ENCODE measurements around the gene SMOC2.

Gene SMOC2

DNA sequence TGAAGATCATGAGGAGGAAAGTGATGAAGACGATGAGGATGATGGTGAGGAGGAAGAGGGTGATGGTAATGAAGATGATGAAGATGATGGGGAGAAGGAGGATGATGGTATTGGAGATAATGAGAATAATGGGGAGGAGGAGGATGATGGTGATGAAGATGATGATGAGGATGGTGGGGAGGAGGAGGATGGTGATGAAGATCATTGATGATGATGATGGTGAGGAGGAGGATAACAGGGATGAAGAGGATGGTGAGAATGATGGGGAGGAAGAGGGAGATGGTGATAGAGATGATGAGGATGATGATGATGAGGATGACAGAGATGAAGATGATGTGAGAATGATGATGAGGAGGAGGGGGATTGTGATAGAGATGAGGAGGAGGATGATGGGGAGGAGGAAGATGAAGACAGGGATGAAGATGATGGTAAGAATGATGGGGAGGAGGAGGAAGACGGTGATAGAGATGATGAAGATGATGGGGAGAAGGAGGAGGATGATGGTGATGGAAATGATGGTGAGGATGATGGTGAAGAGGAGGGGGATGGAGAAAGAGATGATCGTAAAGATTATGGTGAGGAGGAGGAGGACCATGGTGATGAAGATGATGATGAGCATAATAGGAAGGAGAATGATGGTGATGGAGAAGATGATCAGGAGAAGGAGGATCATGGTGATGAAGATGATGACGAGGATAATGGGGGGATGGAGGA, 273.7 kb downstream of the SMOC2 start:
- Histone ChIP-seq H3K18ac (ENCODE audit: low read length) (no peak overlapping the region), H3K79me2 (ENCODE audit: control insufficient read depth, insufficient read depth, low read length) (no peaks in the 10 kb centered on the region), H2BK5ac (ENCODE audit: low read length) (no peak overlapping the region), H2BK15ac (replicated peaks; ENCODE audit: low read depth) (no peak overlapping the region), H3K4me3 (ENCODE audit: low read length) (no peak overlapping the region), H3K9ac (ENCODE audit: low read length) (no peak overlapping the region), H2BK120ac (ENCODE audit: low read depth, low read length) (no peak overlapping the region), H3K23ac (ENCODE audit: low read length) (no peak overlapping the region), H3K36me3 (ENCODE audit: control insufficient read depth, insufficient read depth, low read length) (no peaks in the 10 kb centered on the region), H3K27me3 (ENCODE audit: insufficient read depth, low read length, poor library complexity) (no peaks in the 10 kb centered on the region), H4K5ac (ENCODE audit: low read length) (no peak overlapping the region), H3K79me1 (ENCODE audit: low read length) (no peaks in the 10 kb centered on the region), H4K8ac (ENCODE audit: low read depth, low read length) (no peak overlapping the region), H3K4me2 (ENCODE audit: low read length) (no peak overlapping the region), H2AK5ac (ENCODE audit: low read length) (no peak overlapping the region), H3K56ac (ENCODE audit: low read length) (no peak overlapping the region), H3K27ac (ENCODE audit: low read depth, low read length) (no peak overlapping the region), H3K4me1 (ENCODE audit: control insufficient read depth, low read depth, low read length) (no peaks in the 10 kb centered on the region), H3K4ac (ENCODE audit: low read depth, low read length) (no peak overlapping the region)
- 100% methylated on average over 4 of the region's 4 CpGs for WGBS (ENCODE audit: extremely low coverage, insufficient coverage, low lambda C conversion rate)
- no peak for DNase-seq

DNA sequence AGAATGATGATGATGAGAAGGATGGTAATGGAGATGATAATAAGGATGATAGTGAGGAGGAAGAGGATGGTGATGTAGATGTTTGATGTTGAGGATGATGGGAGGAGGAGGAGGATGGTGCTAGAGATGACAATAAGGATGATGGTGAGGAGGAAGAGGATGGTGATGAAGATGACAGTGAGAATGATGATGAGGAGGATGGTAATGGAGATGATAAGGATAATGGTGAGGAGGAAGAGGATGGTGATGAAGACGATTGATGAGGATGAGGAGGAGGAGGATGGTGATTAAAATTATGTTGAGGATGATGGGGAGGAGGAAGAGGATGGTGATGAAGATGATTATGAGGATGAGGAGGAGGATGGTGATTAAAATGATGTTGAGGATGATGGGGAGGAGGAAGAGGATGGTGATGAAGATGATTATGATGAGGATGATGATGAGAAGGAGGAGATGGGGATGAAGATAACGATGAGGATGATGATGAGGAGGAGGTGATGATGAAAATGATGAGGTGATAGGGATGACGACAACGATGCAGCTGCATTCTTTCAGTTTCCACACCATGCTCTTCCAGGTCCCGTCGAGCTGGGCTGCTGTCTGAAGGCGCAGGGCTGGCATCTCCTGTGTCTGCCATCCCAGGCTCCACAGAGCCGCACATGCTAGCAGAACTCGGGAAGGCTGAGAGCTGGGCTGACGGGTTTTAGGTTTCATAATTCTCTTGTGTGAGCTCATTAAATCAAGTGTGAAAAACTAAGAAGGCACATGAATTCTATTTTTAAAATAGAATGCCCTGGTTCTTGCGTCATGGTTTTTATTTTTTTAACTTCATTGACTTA, 274.9 kb downstream of the SMOC2 start:
- H2BK15ac ChIP-seq (replicated peaks; ENCODE audit: low read depth), result no peak overlapping the region
- H3K18ac ChIP-seq (ENCODE audit: low read length), result no peak overlapping the region
- no peak overlapping the region for H2AK5ac ChIP-seq (ENCODE audit: low read length)
- no peak overlapping the region for H3K23ac ChIP-seq (ENCODE audit: low read length)
- H3K4me1 ChIP-seq (ENCODE audit: control insufficient read depth, low read depth, low read length), result no peaks in the 10 kb centered on the region
- H2BK5ac ChIP-seq (ENCODE audit: low read length), result no peak overlapping the region
- H2BK120ac ChIP-seq (ENCODE audit: low read depth, low read length), result no peak overlapping the region
- DNase-seq, result no peak
- H3K79me2 ChIP-seq (ENCODE audit: control insufficient read depth, insufficient read depth, low read length), result no peaks in the 10 kb centered on the region
- no peak overlapping the region for H3K4me3 ChIP-seq (ENCODE audit: low read length)
- H3K36me3 ChIP-seq (ENCODE audit: control insufficient read depth, insufficient read depth, low read length), result no peaks in the 10 kb centered on the region
- no peak overlapping the region for H3K4ac ChIP-seq (ENCODE audit: low read depth, low read length)
- H3K79me1 ChIP-seq (ENCODE audit: low read length), result no peaks in the 10 kb centered on the region
- no peak overlapping the region for H3K27ac ChIP-seq (ENCODE audit: low read depth, low read length)
- no peak overlapping the region for H3K9ac ChIP-seq (ENCODE audit: low read length)
- no peaks in the 10 kb centered on the region for H3K27me3 ChIP-seq (ENCODE audit: insufficient read depth, low read length, poor library complexity)
- H3K56ac ChIP-seq (ENCODE audit: low read length), result no peak overlapping the region
- H4K8ac ChIP-seq (ENCODE audit: low read depth, low read length), result no peak overlapping the region
- no peak overlapping the region for H4K5ac ChIP-seq (ENCODE audit: low read length)
- WGBS (ENCODE audit: extremely low coverage, insufficient coverage, low lambda C conversion rate), result 100% methylated on average over 2 of the region's 11 CpGs
- H3K4me2 ChIP-seq (ENCODE audit: low read length), result no peak overlapping the region

GRCh38 chr6:168716581-168716980, 275.6 kb downstream of the SMOC2 start:
- Histone ChIP-seq H3K23ac (ENCODE audit: low read length) (no peak overlapping the region), H2BK5ac (ENCODE audit: low read length) (no peak overlapping the region), H3K18ac (ENCODE audit: low read length) (no peak overlapping the region), H3K79me1 (ENCODE audit: low read length) (no peaks in the 10 kb centered on the region), H4K8ac (ENCODE audit: low read depth, low read length) (no peak overlapping the region), H3K27ac (ENCODE audit: low read depth, low read length) (no peak overlapping the region), H3K4me2 (ENCODE audit: low read length) (no peak overlapping the region), H3K36me3 (ENCODE audit: control insufficient read depth, insufficient read depth, low read length) (no peaks in the 10 kb centered on the region), H3K79me2 (ENCODE audit: control insufficient read depth, insufficient read depth, low read length) (no peaks in the 10 kb centered on the region), H3K27me3 (ENCODE audit: insufficient read depth, low read length, poor library complexity) (no peaks in the 10 kb centered on the region), H2BK15ac (replicated peaks; ENCODE audit: low read depth) (no peak overlapping the region), H2AK5ac (ENCODE audit: low read length) (no peak overlapping the region), H2BK120ac (ENCODE audit: low read depth, low read length) (no peak overlapping the region), H3K9ac (ENCODE audit: low read length) (no peak overlapping the region), H3K4ac (ENCODE audit: low read depth, low read length) (no peak overlapping the region), H3K4me3 (ENCODE audit: low read length) (no peak overlapping the region), H3K56ac (ENCODE audit: low read length) (no peak overlapping the region), H4K5ac (ENCODE audit: low read length) (no peak overlapping the region), H3K4me1 (ENCODE audit: control insufficient read depth, low read depth, low read length) (no peaks in the 10 kb centered on the region)
- no peak for DNase-seq
- WGBS (ENCODE audit: extremely low coverage, insufficient coverage, low lambda C conversion rate), result no CpG with 5 or more reads among the region's 7 CpGs

GRCh38 chr6:168717491-168717890, 276.5 kb downstream of the SMOC2 start:
- no peaks in the 10 kb centered on the region for H3K79me2 ChIP-seq (ENCODE audit: control insufficient read depth, insufficient read depth, low read length)
- H2AK5ac ChIP-seq (ENCODE audit: low read length), result no peak overlapping the region
- H3K4me1 ChIP-seq (ENCODE audit: control insufficient read depth, low read depth, low read length), result no peaks in the 10 kb centered on the region
- H3K27me3 ChIP-seq (ENCODE audit: insufficient read depth, low read length, poor library complexity), result no peaks in the 10 kb centered on the region
- H3K9ac ChIP-seq (ENCODE audit: low read length), result no peak overlapping the region
- H2BK120ac ChIP-seq (ENCODE audit: low read depth, low read length), result no peak overlapping the region
- no CpG with 5 or more reads among the region's 22 CpGs for WGBS (ENCODE audit: extremely low coverage, insufficient coverage, low lambda C conversion rate)
- no peak overlapping the region for H2BK5ac ChIP-seq (ENCODE audit: low read length)
- no peak overlapping the region for H3K23ac ChIP-seq (ENCODE audit: low read length)
- no peak overlapping the region for H4K8ac ChIP-seq (ENCODE audit: low read depth, low read length)
- H3K79me1 ChIP-seq (ENCODE audit: low read length), result no peaks in the 10 kb centered on the region
- H3K4ac ChIP-seq (ENCODE audit: low read depth, low read length), result no peak overlapping the region
- no peak for DNase-seq
- no peak overlapping the region for H3K4me3 ChIP-seq (ENCODE audit: low read length)
- no peak overlapping the region for H3K27ac ChIP-seq (ENCODE audit: low read depth, low read length)
- no peak overlapping the region for H3K56ac ChIP-seq (ENCODE audit: low read length)
- no peaks in the 10 kb centered on the region for H3K36me3 ChIP-seq (ENCODE audit: control insufficient read depth, insufficient read depth, low read length)
- H3K18ac ChIP-seq (ENCODE audit: low read length), result no peak overlapping the region
- no peak overlapping the region for H3K4me2 ChIP-seq (ENCODE audit: low read length)
- no peak overlapping the region for H2BK15ac ChIP-seq (replicated peaks; ENCODE audit: low read depth)
- no peak overlapping the region for H4K5ac ChIP-seq (ENCODE audit: low read length)

Measured in mesendoderm (in vitro differentiated cells).